ENCODE measurements around the gene ZHX3. TPM values are rescaled to one million over a fixed set of nuclear protein-coding genes. Genes with fewer than 3 reads are reported as not detected.

ZHX3 gene
- total and polyA plus RNA-seq, 2 donors (not counting 1 experiment from before 2014, with no cell fraction given) = 4.3 to 22.2 TPM

DNA sequence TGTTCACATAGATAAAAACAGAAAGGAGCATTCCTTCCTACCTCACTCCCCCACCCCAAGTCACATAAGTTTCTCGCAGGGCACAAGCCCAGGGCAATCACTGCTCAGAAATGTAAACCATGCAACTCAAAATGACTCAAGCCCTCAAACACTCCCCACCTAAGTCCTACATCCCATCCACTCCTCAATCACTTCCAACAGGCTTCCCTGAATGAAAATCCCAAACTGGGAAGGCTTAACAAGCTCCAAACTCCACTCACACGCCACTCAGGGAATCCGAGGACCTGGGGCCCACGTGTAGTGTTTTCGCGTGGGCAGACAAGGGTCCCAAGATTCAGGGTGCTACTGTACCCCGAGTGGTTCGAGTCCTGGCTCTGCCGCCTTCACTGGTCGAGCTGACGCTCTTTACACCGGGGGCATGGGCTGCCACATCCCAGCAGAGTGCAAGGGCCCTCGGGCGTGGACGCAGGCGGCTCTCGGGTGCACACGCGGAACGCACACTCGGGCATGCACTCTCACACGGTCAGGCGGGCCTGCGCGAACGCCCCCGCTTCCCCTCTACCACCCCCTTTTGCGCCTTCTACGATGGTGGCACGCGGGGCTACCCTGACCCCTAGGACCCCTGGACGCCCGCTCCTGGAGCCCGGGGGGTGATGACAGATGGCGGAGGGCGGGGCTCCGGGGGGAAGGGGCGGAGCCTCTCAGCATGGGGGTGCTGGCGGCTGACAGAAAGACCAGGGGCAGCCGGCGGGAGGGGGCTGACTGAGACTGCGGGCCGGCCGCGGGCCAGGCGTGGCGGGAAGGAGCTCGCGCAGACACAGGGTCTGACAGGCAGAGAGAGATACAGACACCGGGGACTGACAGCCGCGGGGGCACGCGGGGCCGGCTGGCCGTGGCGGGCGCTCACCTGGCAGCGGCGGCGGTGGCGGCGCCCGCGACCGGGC, 657 bp downstream of the ZHX3 start:
- Histone ChIP-seq H3K9me3 (ENCODE audit: control extremely low read depth in 1 of 3, control insufficient read depth in 2 of 3, insufficient read depth in 1 of 3, low read length in 2 of 3) (no peaks in the 10 kb centered on the region), H3K9ac (ENCODE audit: low read length) (peak overlapping the region; percentile 83), H3K4me1 (ENCODE audit: control insufficient read depth in 2 of 2, insufficient read depth in 2 of 2, low read length in 2 of 2) (peaks cover 11 to 12% of the 10 kb centered on the region in 2 donors), H3K36me3 (replicated peaks in 1 of 2; ENCODE audit: control extremely low read depth in 1 of 2, control insufficient read depth in 1 of 2, extremely low read depth in 1 of 2, insufficient read depth in 2 of 2, low read length in 1 of 2) (no peaks in the 10 kb centered on the region), H2AFZ (ENCODE audit: insufficient read depth, low read depth, low read length, poor library complexity, severe bottlenecking) (peak overlapping the region; percentile 70), H3K27ac (ENCODE audit: low read length in 2 of 2) (peak overlapping the region; percentile 63 to 76), H3K27me3 (replicated peaks in 1 of 4; ENCODE audit: control extremely low read depth in 1 of 4, control insufficient read depth in 3 of 4, insufficient read depth in 4 of 4, low read length in 3 of 4) (no peaks in the 10 kb centered on the region), H3K79me2 (ENCODE audit: control insufficient read depth, insufficient read depth, low read length) (peaks cover 26% of the 10 kb centered on the region), H4K20me1 (ENCODE audit: control insufficient read depth, insufficient read depth, low read length, poor library complexity, severe bottlenecking) (no peaks in the 10 kb centered on the region), H3K4me3 (ENCODE audit: control extremely low read depth in 1 of 5, extremely low read depth in 1 of 5, insufficient read depth in 1 of 5, low read depth in 2 of 5, low read length in 4 of 5) (peak overlapping the region in 4 of 5 experiments; percentile 65 to 86 (median 74)), H3K4me2 (replicated peaks; ENCODE audit: low read depth, low read length, poor library complexity, severe bottlenecking) (peak overlapping the region; percentile 84)
- peak overlapping the region; percentile 91 for H3K4me3 Mint-ChIP-seq
- TF ChIP-seq EZH2 (IDR thresholded peaks at IDR 0.05; ENCODE audit: borderline replicate concordance, insufficient read depth, low read depth, low read length, poor library complexity, severe bottlenecking) (no peak), CTCF (IDR thresholded peaks at IDR 0.05) (no peak)
- H3K9me3 Mint-ChIP-seq (ENCODE audit: insufficient read depth) = no peaks in the 10 kb centered on the region
- peak overlapping the region; percentile 91 for H3K27ac Mint-ChIP-seq
- intact Hi-C loops (cut with micrococcal nuclease) = loop anchor here (1.0 to 5.0 kb wide), 6 partner anchors 11 to 376 kb away; partner anchors contain the start of genes CHD6, LPIN3, PLCG1 and TOP1
- DNase-seq (peak; percentile 82), ATAC-seq (ENCODE audit: low read depth) (peak; percentile 62)
- POLR2A ChIA-PET = interaction anchor here (2.3 kb wide), 1 partner anchor 11 kb away, joined by 11 read pairs; no protein-coding TSS in a partner anchor
- CTCF ChIA-PET = interaction anchor here (1.4 to 1.8 kb wide), 3 partner anchors 23 to 84 kb away, joined by 4 to 6 read pairs (median 4); no protein-coding TSS in a partner anchor
- WGBS (ENCODE audit: insufficient coverage) = 4% methylated on average over 60 of the region's 66 CpGs
- H3K4me1 Mint-ChIP-seq = peaks cover 22% of the 10 kb centered on the region
- no peaks in the 10 kb centered on the region for H3K27me3 Mint-ChIP-seq

All from B cell (primary cell).